UCSD-AML1 (cell line): ENCODE results near the gene PRR7.
A peak's percentile ranks its signal among the peaks of the same experiment; 100 is the strongest.

Source experiments
- DNase-seq: peaks from one replicate; lab custom pipeline; 2025; ENCODE audit not compliant: unreplicated experiment; lab: John Stamatoyannopoulos, UW

Gene PRR7

GRCh38 chr5:177497292-177498012, 50.8 kb downstream of the PRR7 start, which contains the start of gene PDLIM7:
Gene PDLIM7 (minus strand): TSS chr5:177497604. CDS start chr5:177496512, 1,092 bp downstream.
- peak; percentile 98 for DNase-seq

GRCh38 chr5:177498013-177498787, 51.6 kb downstream of the PRR7 start:
- DNase-seq = no peak

GRCh38 chr5:177499842-177500241, 53.2 kb downstream of the PRR7 start:
- DNase-seq = no peak

GRCh38 chr5:177500685-177501522, 54.3 kb downstream of the PRR7 start:
- DNase-seq = peak; percentile 84

GRCh38 chr5:177501874-177502678, 55.5 kb downstream of the PRR7 start:
- no peak for DNase-seq

- no peak for DNase-seq
These were observed 56.3 kb downstream of the PRR7 start for GRCh38 chr5:177502886-177503285.

GRCh38 chr5:177503351-177504085, 56.9 kb downstream of the PRR7 start:
- no peak for DNase-seq

- DNase-seq = no peak
These were observed 57.8 kb downstream of the PRR7 start for GRCh38 chr5:177504086-177505056.

- DNase-seq = no peak
These were observed 58.5 kb downstream of the PRR7 start for GRCh38 chr5:177505075-177505474.
